ENCODE measurements around the gene KIAA0825. TPM values are rescaled to one million over a fixed set of nuclear protein-coding genes. Genes with fewer than 3 reads are reported as not detected.

The KIAA0825 gene
- total RNA-seq, 1 donor from 2014 or later: 5.8 TPM

GRCh38 chr5:94505327-94506068 is 112.9 kb downstream of the KIAA0825 start:
- no peaks in the 10 kb centered on the region for H3K9me3 Mint-ChIP-seq (ENCODE audit: low read depth)

GRCh38 chr5:94503677-94504076 is 114.7 kb downstream of the KIAA0825 start:
- H3K36me3 Mint-ChIP-seq (ENCODE audit: insufficient read depth): no peaks in the 10 kb centered on the region
- no peak for DNase-seq (ENCODE audit: low spot score, unreplicated experiment)
- H3K4me3 Mint-ChIP-seq (ENCODE audit: low read depth): no peak overlapping the region
- H3K27ac Mint-ChIP-seq: no peak overlapping the region
- H3K27me3 Mint-ChIP-seq: no peaks in the 10 kb centered on the region
- H3K9me3 Mint-ChIP-seq (ENCODE audit: low read depth): no peaks in the 10 kb centered on the region
- no peaks in the 10 kb centered on the region for H3K4me1 Mint-ChIP-seq (ENCODE audit: low read depth)
- no peak for TF ChIP-seq CTCF (IDR thresholded peaks at IDR 0.05; ENCODE audit: unreplicated experiment)

More at GRCh38 chr5:94505327-94506068, 112.9 kb downstream of the KIAA0825 start:
- H3K27ac Mint-ChIP-seq: no peak overlapping the region
- no peaks in the 10 kb centered on the region for H3K4me1 Mint-ChIP-seq (ENCODE audit: low read depth)
- no peaks in the 10 kb centered on the region for H3K36me3 Mint-ChIP-seq (ENCODE audit: insufficient read depth)
- H3K27me3 Mint-ChIP-seq: no peaks in the 10 kb centered on the region
- TF ChIP-seq CTCF (IDR thresholded peaks at IDR 0.05; ENCODE audit: unreplicated experiment): no peak
- H3K4me3 Mint-ChIP-seq (ENCODE audit: low read depth): no peak overlapping the region
- DNase-seq (ENCODE audit: low spot score, unreplicated experiment): no peak

GRCh38 chr5:94501365-94501764 is 117.0 kb downstream of the KIAA0825 start:
- DNase-seq (ENCODE audit: low spot score, unreplicated experiment): no peak
- Mint-ChIP-seq H3K4me1 (ENCODE audit: low read depth) (no peaks in the 10 kb centered on the region), H3K27me3 (no peaks in the 10 kb centered on the region), H3K9me3 (ENCODE audit: low read depth) (no peaks in the 10 kb centered on the region), H3K36me3 (ENCODE audit: insufficient read depth) (no peaks in the 10 kb centered on the region), H3K27ac (no peak overlapping the region), H3K4me3 (ENCODE audit: low read depth) (no peak overlapping the region)
- no peak for TF ChIP-seq CTCF (IDR thresholded peaks at IDR 0.05; ENCODE audit: unreplicated experiment)

GRCh38 chr5:94499806-94500205 is 118.6 kb downstream of the KIAA0825 start:
- no peaks in the 10 kb centered on the region for H3K4me1 Mint-ChIP-seq (ENCODE audit: low read depth)
- no peaks in the 10 kb centered on the region for H3K9me3 Mint-ChIP-seq (ENCODE audit: low read depth)
- no peak overlapping the region for H3K4me3 Mint-ChIP-seq (ENCODE audit: low read depth)
- H3K27me3 Mint-ChIP-seq: no peaks in the 10 kb centered on the region
- no peak for TF ChIP-seq CTCF (IDR thresholded peaks at IDR 0.05; ENCODE audit: unreplicated experiment)
- no peak for DNase-seq (ENCODE audit: low spot score, unreplicated experiment)
- no peaks in the 10 kb centered on the region for H3K36me3 Mint-ChIP-seq (ENCODE audit: insufficient read depth)
- H3K27ac Mint-ChIP-seq: no peak overlapping the region

- no peaks in the 10 kb centered on the region for H3K4me1 Mint-ChIP-seq (ENCODE audit: low read depth)
- no peak for DNase-seq (ENCODE audit: low spot score, unreplicated experiment)
- H3K36me3 Mint-ChIP-seq (ENCODE audit: insufficient read depth): no peaks in the 10 kb centered on the region
- H3K9me3 Mint-ChIP-seq (ENCODE audit: low read depth): no peaks in the 10 kb centered on the region
- H3K27ac Mint-ChIP-seq: no peak overlapping the region
- no peak for TF ChIP-seq CTCF (IDR thresholded peaks at IDR 0.05; ENCODE audit: unreplicated experiment)
- H3K27me3 Mint-ChIP-seq: no peaks in the 10 kb centered on the region
- no peak overlapping the region for H3K4me3 Mint-ChIP-seq (ENCODE audit: low read depth)
Observed at GRCh38 chr5:94498199-94498598, 120.2 kb downstream of the KIAA0825 start.

Measured in progenitor cell of endocrine pancreas (in vitro differentiated cells).